Measurements from ENCODE around the gene TCEAL8. TPM values are rescaled to one million over a fixed set of nuclear protein-coding genes. Genes with fewer than 3 reads are reported as not detected.
"Not testable (repeated sequence)": the region's sequence is repeated elsewhere in the genome, so short reads cannot be mapped to it uniquely, and the experiment has no call there.

TCEAL8 gene
- total RNA-seq, 2 experiments from 2014 or later: 37.2 to 38.1 TPM

GRCh38 chrX:103236296-103236695 lies 18.7 kb downstream of the TCEAL8 start:
- no peaks in the 10 kb centered on the region for H3K9me3 Mint-ChIP-seq
- H3K36me3 Mint-ChIP-seq: no peaks in the 10 kb centered on the region
- no peaks in the 10 kb centered on the region for H3K27me3 Mint-ChIP-seq
- H3K4me1 Mint-ChIP-seq: no peaks in the 10 kb centered on the region
- no peak overlapping the region for H3K4me3 Mint-ChIP-seq
- DNase-seq: no peak
- H3K27ac Mint-ChIP-seq: no peak overlapping the region

GRCh38 chrX:103235608-103236007 lies 19.3 kb downstream of the TCEAL8 start:
- H3K4me3 Mint-ChIP-seq, H3K27me3 Mint-ChIP-seq, DNase-seq, H3K27ac Mint-ChIP-seq, H3K4me1 Mint-ChIP-seq, H3K9me3 Mint-ChIP-seq, H3K36me3 Mint-ChIP-seq: not testable (repeated sequence)

- DNase-seq: no peak
- H3K36me3 Mint-ChIP-seq: no peaks in the 10 kb centered on the region
- H3K9me3 Mint-ChIP-seq: no peaks in the 10 kb centered on the region
- no peaks in the 10 kb centered on the region for H3K4me1 Mint-ChIP-seq
- no peak overlapping the region for H3K4me3 Mint-ChIP-seq
- no peak overlapping the region for H3K27ac Mint-ChIP-seq
- no peaks in the 10 kb centered on the region for H3K27me3 Mint-ChIP-seq
Observed at GRCh38 chrX:103234869-103235268, 20.1 kb downstream of the TCEAL8 start.

- H3K27ac Mint-ChIP-seq: no peak overlapping the region
- H3K36me3 Mint-ChIP-seq: no peaks in the 10 kb centered on the region
- no peak for DNase-seq
- H3K4me3 Mint-ChIP-seq: no peak overlapping the region
- no peaks in the 10 kb centered on the region for H3K4me1 Mint-ChIP-seq
- H3K27me3 Mint-ChIP-seq: no peaks in the 10 kb centered on the region
- no peaks in the 10 kb centered on the region for H3K9me3 Mint-ChIP-seq
Observed at GRCh38 chrX:103233263-103233662, 21.7 kb downstream of the TCEAL8 start.

- not testable (repeated sequence) for DNase-seq, H3K4me3 Mint-ChIP-seq, H3K4me1 Mint-ChIP-seq, H3K36me3 Mint-ChIP-seq, H3K9me3 Mint-ChIP-seq
- peaks cover 13% of the 10 kb centered on the region for H3K27me3 Mint-ChIP-seq
- H3K27ac Mint-ChIP-seq: peak overlapping the region; percentile 35
Observed at GRCh38 chrX:103225918-103226317, 29.0 kb downstream of the TCEAL8 start.

- Mint-ChIP-seq H3K4me1 (peaks cover 12% of the 10 kb centered on the region), H3K9me3 (no peaks in the 10 kb centered on the region), H3K4me3 (no peak overlapping the region), H3K36me3 (peaks cover 10% of the 10 kb centered on the region), H3K27ac (no peak overlapping the region), H3K27me3 (peaks cover 13% of the 10 kb centered on the region)
- DNase-seq: no peak
Observed at GRCh38 chrX:103220511-103221323, 34.2 kb downstream of the TCEAL8 start.

GRCh38 chrX:103215425-103215991 lies 39.4 kb downstream of the TCEAL8 start:
- H3K27me3 Mint-ChIP-seq: no peaks in the 10 kb centered on the region
- peaks cover 15% of the 10 kb centered on the region for H3K4me1 Mint-ChIP-seq
- H3K9me3 Mint-ChIP-seq: no peaks in the 10 kb centered on the region
- peak overlapping the region; percentile 80 for H3K4me3 Mint-ChIP-seq
- peak; percentile 24 for DNase-seq
- peaks cover 10% of the 10 kb centered on the region for H3K36me3 Mint-ChIP-seq
- H3K27ac Mint-ChIP-seq: peak overlapping the region; percentile 79

- peak; percentile 84 for DNase-seq
- H3K4me3 Mint-ChIP-seq: peak within 1 kb of the TSS; percentile 87
- H3K9me3 Mint-ChIP-seq: no peaks in the 10 kb centered on the region
- H3K27me3 Mint-ChIP-seq: no peaks in the 10 kb centered on the region
- H3K36me3 Mint-ChIP-seq: peaks cover 10% of the 10 kb centered on the region
- H3K4me1 Mint-ChIP-seq: peaks cover 15% of the 10 kb centered on the region
- peak within 1 kb of the TSS; percentile 88 for H3K27ac Mint-ChIP-seq
Observed at GRCh38 chrX:103214870-103215424, 40.0 kb downstream of the TCEAL8 start, which contains the start of gene BEX4. Gene BEX4 (plus strand): TSS chrX:103215108. CDS start chrX:103216154, 1,046 bp downstream.

- Mint-ChIP-seq H3K36me3 (peaks cover 10% of the 10 kb centered on the region), H3K4me1 (peaks cover 14% of the 10 kb centered on the region), H3K27me3 (no peaks in the 10 kb centered on the region), H3K4me3 (no peak overlapping the region), H3K9me3 (no peaks in the 10 kb centered on the region), H3K27ac (no peak overlapping the region)
- no peak for DNase-seq
Observed at GRCh38 chrX:103212749-103213457, 42.1 kb downstream of the TCEAL8 start.

GRCh38 chrX:103211012-103211715 lies 43.8 kb downstream of the TCEAL8 start:
- Mint-ChIP-seq H3K4me3 (no peak overlapping the region), H3K27ac (no peak overlapping the region), H3K4me1 (peaks cover 7% of the 10 kb centered on the region), H3K27me3 (no peaks in the 10 kb centered on the region), H3K36me3 (peaks cover 4% of the 10 kb centered on the region), H3K9me3 (no peaks in the 10 kb centered on the region)
- DNase-seq: peak; percentile 12

- Mint-ChIP-seq H3K4me3 (no peak overlapping the region), H3K9me3 (no peaks in the 10 kb centered on the region), H3K27ac (no peak overlapping the region), H3K36me3 (no peaks in the 10 kb centered on the region), H3K4me1 (peaks cover 3% of the 10 kb centered on the region), H3K27me3 (no peaks in the 10 kb centered on the region)
- DNase-seq: no peak
Observed at GRCh38 chrX:103210056-103210455, 44.9 kb downstream of the TCEAL8 start.

Other genes with a start within 250 kb of the TCEAL8 start
- 1 to 10 TPM in 1 of 2 experiments, under 1 TPM in 1; 0.84 to 1.8 TPM for gene BEX1, start 191.0 kb downstream of the TCEAL8 start, total RNA-seq
- not detected for gene NXF3, start 162.0 kb downstream of the TCEAL8 start, total RNA-seq
- gene BEX4, start 40.0 kb downstream of the TCEAL8 start, total RNA-seq: 10 to 100 TPM; 21.6 to 24.6 TPM
- gene TCEAL5, start 21.6 kb upstream of the TCEAL8 start, total RNA-seq: not detected
- gene BEX2, start 55.8 kb upstream of the TCEAL8 start, total RNA-seq: 10 to 100 TPM; 17.6 to 18.1 TPM
- gene TCEAL7, start 75.1 kb upstream of the TCEAL8 start, total RNA-seq: not detected
- 10 to 100 TPM in 1 of 2 experiments, 1 to 10 TPM in 1; 9.6 to 10.4 TPM for gene TCEAL9, start 101.4 kb upstream of the TCEAL8 start, total RNA-seq
- gene BEX3, start 121.4 kb upstream of the TCEAL8 start, total RNA-seq: 10 to 100 TPM; 31.4 to 31.7 TPM